K562 (cell line): ENCODE measurements around the gene CRIM1. TPM values are rescaled to one million over a fixed set of nuclear protein-coding genes. Genes with fewer than 3 reads are reported as not detected.

Source experiments
- ATAC-seq: fragments of 200-7000 bp; cut with Tn5 transposase; 3 replicates; pipeline ENCODE4 v1.9.1; 2020; ENCODE audit warnings: moderate library complexity
- BruUV-seq: library from RNA; stranded (reverse); fragments of 400-500 nt; replicated peaks from 2 replicates; lab custom pipeline; 2021; lab: Mats Ljungman, UMichigan
- CTCF ChIA-PET: fragments of 300-600 bp; formaldehyde crosslinking; extraction: SDS; loops from one replicate; lab custom pipeline; 2021; ENCODE audit warnings: low intra/inter-chr PET ratio; lab: Yijun Ruan, JAX
- POLR2A ChIA-PET: fragments of 300-600, 350-650 bp; sonication (Branson Sonifier 250); formaldehyde crosslinking; extraction: SDS; loops from one replicate; lab custom pipeline; 2021; ENCODE audit warnings: antibody characterized with exemption, inconsistent platforms; lab: Yijun Ruan, JAX
- DNase-seq, 4 experiments: peaks; one replicate each; pipeline versions ENCODE4 v3.0.0 to v3.0.0-alpha.2; 2011 to 2018; ENCODE audit warnings: low spot score in 3 of 4, mixed read lengths in 3 of 4; ENCODE audit errors: extremely low read depth in 1 of 4
- FAIRE-seq: peaks from 2 replicates; lab custom pipeline; 2011; peaks lifted over from hg19 to GRCh38; lab: Jason Lieb, UNC
- H2AFZ ChIP-seq: 2 replicates; pipeline ENCODE4 v1.6.0; 2011; ENCODE audit warnings: low read depth, low read length, control low read depth, inconsistent platforms
- H3K27ac ChIP-seq: fragments of 200-600 bp; 3 replicates; pipeline ENCODE4 v1.8.0; 2011; ENCODE audit warnings: low read depth, mild to moderate bottlenecking, control low read depth, inconsistent platforms, low read length, moderate library complexity, mixed read lengths; ENCODE audit errors: extremely low read depth
- H3K27me3 ChIP-seq, 2 experiments: fragments of 300-600 bp in 1 of 2; 2 replicates in 1 of 2; 3 replicates in 1 of 2; pipeline versions ENCODE4 v1.6.0 to v1.8.0; 2011; ENCODE audit warnings: inconsistent platforms in 2 of 2, low read length in 2 of 2, mild to moderate bottlenecking in 1 of 2, mixed read lengths in 1 of 2, moderate library complexity in 1 of 2; ENCODE audit not compliant: control insufficient read depth in 2 of 2, insufficient read depth in 2 of 2
- H3K36me3 ChIP-seq: fragments of 300-600 bp; 3 replicates; pipeline ENCODE4 v1.8.0; 2011; ENCODE audit warnings: mild to moderate bottlenecking, low read length, inconsistent platforms; ENCODE audit not compliant: control insufficient read depth, insufficient read depth
- H3K4me1 ChIP-seq, 2 experiments: fragments of 200-600 bp in 1 of 2; replicated peaks in 1 of 2; 2 replicates in 1 of 2; 3 replicates in 1 of 2; pipeline versions ENCODE4 v1.5.1 to v1.8.0; 2011; ENCODE audit warnings: inconsistent platforms in 2 of 2, low read length in 2 of 2, mild to moderate bottlenecking in 1 of 2, mixed read lengths in 1 of 2, moderate library complexity in 1 of 2; ENCODE audit not compliant: control insufficient read depth in 2 of 2, insufficient read depth in 2 of 2
- H3K4me2 ChIP-seq: 2 replicates; pipeline ENCODE4 v1.6.1; 2011; ENCODE audit warnings: low read length, control low read depth, inconsistent platforms, mixed read lengths; ENCODE audit not compliant: insufficient read depth
- H3K4me3 ChIP-seq: fragments of 200-600 bp; sonication (generic), shearing (Covaris generic); 2 replicates; pipeline ENCODE4 v1.5.1; 2016; ENCODE audit warnings: control low read depth, inconsistent platforms
- H3K79me2 ChIP-seq: fragments of 200-600 bp; 3 replicates; pipeline ENCODE4 v1.8.0; 2011; ENCODE audit warnings: low read length, inconsistent platforms; ENCODE audit not compliant: control insufficient read depth, insufficient read depth
- H3K9ac ChIP-seq, 2 experiments: 2 replicates each; pipeline versions ENCODE4 v1.6.0 to v1.6.1; 2011; ENCODE audit warnings: low read depth in 2 of 2, low read length in 2 of 2, control low read depth in 1 of 2, inconsistent platforms in 1 of 2, mild to moderate bottlenecking in 1 of 2, mixed read lengths in 1 of 2; ENCODE audit not compliant: insufficient read depth in 1 of 2
- H3K9me1 ChIP-seq: one replicate; pipeline ENCODE4 v1.6.0; 2011; ENCODE audit warnings: inconsistent platforms, mild to moderate bottlenecking, low read length, moderate library complexity; ENCODE audit not compliant: control insufficient read depth, insufficient read depth
- H3K9me3 ChIP-seq: replicated peaks from 2 replicates; pipeline ENCODE4 v1.5.1; 2011; ENCODE audit warnings: low read depth, low read length, inconsistent platforms; ENCODE audit not compliant: control insufficient read depth, insufficient read depth
- H4K20me1 ChIP-seq: replicated peaks from 2 replicates; pipeline ENCODE4 v1.6.1; 2011; ENCODE audit warnings: low read length, inconsistent platforms, mixed read lengths; ENCODE audit not compliant: control insufficient read depth, insufficient read depth
- CC2D1A ChIP-seq: fragments of 450-650 bp; IDR thresholded peaks from 2 replicates; pipeline ENCODE4 v1.6.1; 2017; ENCODE audit warnings: mild to moderate bottlenecking
- DACH1 ChIP-seq: fragments of 450-650 bp; IDR thresholded peaks from 2 replicates; pipeline ENCODE4 v1.6.1; 2018; ENCODE audit not compliant: partially characterized antibody
- IRF1 ChIP-seq: sonication (generic); formaldehyde crosslinking; IDR thresholded peaks from 2 replicates; pipeline ENCODE4 v1.8.0; 2022; ENCODE audit warnings: missing genetic modification reagents, mild to moderate bottlenecking, borderline replicate concordance
- RBM25 ChIP-seq: fragments of 200-400 bp; formaldehyde crosslinking; IDR thresholded peaks from 2 replicates; pipeline ENCODE4 v1.6.1; 2018; ENCODE audit warnings: low read length, low read depth, moderate library complexity; ENCODE audit not compliant: severe bottlenecking
- SMAD4 ChIP-seq: fragments of 250-450 bp; sonication (Bioruptor Pico); conservative IDR thresholded peaks from 2 replicates; pipeline ENCODE4 v1.8.0; 2021; ENCODE audit warnings: inconsistent platforms, mild to moderate bottlenecking, moderate library complexity
- TGIF2 ChIP-seq: sonication (generic); formaldehyde crosslinking; IDR thresholded peaks from 2 replicates; pipeline ENCODE4 v1.8.1; 2022; ENCODE audit warnings: mild to moderate bottlenecking, missing genetic modification reagents, moderate library complexity
- UBTF ChIP-seq, 2 experiments: IDR thresholded peaks; 2 replicates each; pipeline ENCODE4 v1.6.1; 2012; ENCODE audit warnings: improper control_type of control experiment in 2 of 2, low read depth in 2 of 2, low read length in 2 of 2, borderline replicate concordance in 1 of 2
- ZNF197 ChIP-seq: fragments of 200-800 bp; sonication (Bioruptor generic); IDR thresholded peaks from 2 replicates; pipeline ENCODE4 v1.6.1; 2016; ENCODE audit warnings: low read depth, missing genetic modification characterization, missing compliant biosample characterization
- ZNF232 ChIP-seq: sonication (generic); formaldehyde crosslinking; IDR thresholded peaks from 2 replicates; pipeline ENCODE4 v1.8.0; 2022; ENCODE audit warnings: mild to moderate bottlenecking, missing genetic modification reagents
- WGBS: fragments of 100-300 bp; shearing (Covaris generic); methylation state at CpG from one replicate; pipeline ENCODE4 v1.1.6; 2016; ENCODE audit warnings: low coverage, mixed read lengths; ENCODE audit not compliant: insufficient coverage; ENCODE audit errors: missing lambda C conversion rate; 5-methylcytosine and 5-hydroxymethylcytosine counted together
- in situ Hi-C: fragments of 300-500 bp; cut with MboI; formaldehyde crosslinking; loops from 4 replicates; pipeline ENCODE4 v1.15.0; 2018; ENCODE audit warnings: inconsistent platforms, mixed read lengths
- intact Hi-C: fragments of 100-400 bp; cut with micrococcal nuclease; formaldehyde crosslinking; loops from 2 replicates; pipeline ENCODE4 v1.14.2; 2022
- polyA plus RNA-seq, 8 experiments: library from polyadenylated mRNA; depleted of rRNA in 4 of 8; stranded (reverse) in 5 of 8; unstranded in 3 of 8; fragments of >200 nt; fragmentation: Nextera tagmentation in 2 of 8; fragmentation: Illumina TruSeq in 1 of 8; extraction: Ambion mirVana in 2 of 8; extraction: Trizol in 1 of 8; gene quantifications; 2 replicates each; pipeline versions ENCODE4 v1.2.1 to v1.2.3, GENCODE V29; 2011 to 2014; ENCODE audit warnings: inconsistent platforms in 1 of 8, missing spikeins in 1 of 8
- total RNA-seq, 7 experiments: library from RNA; depleted of rRNA in 6 of 7; stranded (reverse); fragments of >200 nt in 6 of 7; fragmentation: Illumina TruSeq in 2 of 7; extraction: Trizol in 2 of 7; gene quantifications; 2 replicates each; pipeline versions ENCODE4 v1.2.1 to v1.2.3, GENCODE V29; 2011 to 2021; ENCODE audit warnings: low replicate concordance in 1 of 7

The CRIM1 gene
- total and polyA plus RNA-seq, 9 of the 15 experiments (the other 6 are each of a cell fraction or from before 2014, with no cell fraction given): 0.01 to 0.36 (median 0.06) TPM; not detected in 1

- TF ChIP-seq UBTF (IDR thresholded peaks at IDR 0.05; ENCODE audit: borderline replicate concordance in 1 of 2, low read depth in 2 of 2, low read length in 2 of 2) (no peak), ZNF197 (CRISPR knock-in tag) (no peak), ZNF232 (no peak), DACH1 (no peak)
- TF ChIP-seq, all 486 proteins: peak for 0
Observed at GRCh38 chr2:36550006-36550405, 194.4 kb downstream of the CRIM1 start (continued).

GRCh38 chr2:36553683-36554082 lies 198.1 kb downstream of the CRIM1 start:
- H3K36me3 ChIP-seq: peaks cover 24% of the 10 kb centered on the region; the same call in 2 of the 3 replicates
- ChIA-PET POLR2A (no interaction called here), CTCF (no interaction called here)
- H3K9me1 ChIP-seq: no peaks in the 10 kb centered on the region
- intact Hi-C loops: no loop called here
- no peaks in the 10 kb centered on the region for H4K20me1 ChIP-seq
- H2AFZ ChIP-seq: no peak overlapping the region
- in situ Hi-C loops: no loop called here
- no peaks in the 10 kb centered on the region for H3K4me1 ChIP-seq
- DNase-seq (no peak), ATAC-seq (no peak), FAIRE-seq (no peak)
- TF ChIP-seq CC2D1A (no peak), IRF1 (no peak), TGIF2 (no peak), RBM25 (no peak), SMAD4 (CRISPR knock-in tag) (no peak)
- H3K27me3 ChIP-seq: no peaks in the 10 kb centered on the region
- BruUV-seq: no TSS peak
- H3K27ac ChIP-seq: no peak overlapping the region
- no peaks in the 10 kb centered on the region for H3K79me2 ChIP-seq
- H3K4me3 ChIP-seq: no peak overlapping the region
- 72% methylated on average over 4 of the region's 4 CpGs for WGBS
- no peak overlapping the region for H3K4me2 ChIP-seq
- H3K9ac ChIP-seq: no peak overlapping the region
- no peaks in the 10 kb centered on the region for H3K9me3 ChIP-seq
